Spleen (tissue), 11 donors: Measurements from ENCODE around the gene TLE1. TPM values are rescaled to one million over a fixed set of nuclear protein-coding genes. Genes with fewer than 3 reads are reported as not detected.
"Not testable (repeated sequence)": the region's sequence is repeated elsewhere in the genome, so short reads cannot be mapped to it uniquely, and the experiment has no call there.

Experiments
- DNase-seq: peaks from one replicate; pipeline ENCODE4 v3.0.0-alpha.2; 2020
- H3K27ac ChIP-seq, 8 donors: fragments of 200-600 bp; sonication (generic) in 7 of 8; 1 replicate in 4 of 8; 2 replicates in 4 of 8; pipeline versions ENCODE4 v1.5.0 to v1.8.0; 2016 to 2021; ENCODE audit warnings: inconsistent platforms in 4 of 8, mild to moderate bottlenecking in 4 of 8, moderate library complexity in 1 of 8
- H3K27me3 ChIP-seq, 7 donors: fragments of 200-600 bp; sonication (generic) in 6 of 7; replicated peaks in 1 of 7; 1 replicate in 4 of 7; 2 replicates in 3 of 7; pipeline versions ENCODE4 v1.5.0 to v1.8.0; 2016 to 2021; ENCODE audit warnings: inconsistent platforms in 3 of 7, mild to moderate bottlenecking in 1 of 7
- H3K36me3 ChIP-seq, 6 donors: fragments of 200-600 bp; sonication (generic) in 5 of 6; 1 replicate in 4 of 6; 2 replicates in 2 of 6; pipeline versions ENCODE4 v1.5.0 to v1.8.0; 2016 to 2021; ENCODE audit warnings: inconsistent platforms in 2 of 6
- H3K4me1 ChIP-seq, 6 donors: fragments of 200-600 bp; sonication (generic) in 5 of 6; 1 replicate in 3 of 6; 2 replicates in 3 of 6; pipeline versions ENCODE4 v1.5.0 to v1.8.0; 2016 to 2021; ENCODE audit warnings: inconsistent platforms in 3 of 6
- H3K4me3 ChIP-seq, 8 donors: fragments of 200-600 bp; sonication (generic) in 7 of 8; 1 replicate in 4 of 8; 2 replicates in 4 of 8; pipeline versions ENCODE4 v1.5.0 to v1.8.0; 2016 to 2021; ENCODE audit warnings: inconsistent platforms in 4 of 8, mild to moderate bottlenecking in 4 of 8, moderate library complexity in 2 of 8
- H3K9me3 ChIP-seq, 8 donors: fragments of 200-600 bp; sonication (generic) in 7 of 8; 1 replicate in 4 of 8; 2 replicates in 4 of 8; pipeline versions ENCODE4 v1.5.0 to v1.8.0; 2016 to 2021; ENCODE audit warnings: inconsistent platforms in 4 of 8
- CTCF ChIP-seq, 11 experiments: fragments of 200-600 bp in 7 of 11; fragments of 450-650 bp in 4 of 11; sonication (generic) in 4 of 11; IDR thresholded peaks in 8 of 11; conservative IDR thresholded peaks in 3 of 11; 1 replicate in 7 of 11; 2 replicates in 4 of 11; pipeline versions ENCODE4 v1.4.0 to v1.8.0; 2016 to 2021; ENCODE audit warnings: antibody characterized with exemption in 11 of 11, inconsistent platforms in 4 of 11, mild to moderate bottlenecking in 1 of 11
- POLR2A ChIP-seq, 3 donors: fragments of 450-650 bp; IDR thresholded peaks; one replicate each; pipeline ENCODE4 v1.5.1; 2017; ENCODE audit warnings: antibody characterized with exemption in 3 of 3, mild to moderate bottlenecking in 1 of 3
- POLR2AphosphoS5 ChIP-seq, 3 donors: sonication (generic); formaldehyde crosslinking; IDR thresholded peaks; one replicate each; pipeline ENCODE4 v1.5.1; 2017; ENCODE audit warnings: antibody characterized with exemption in 3 of 3
- WGBS, 5 donors: extraction: QIAGEN DNeasy Blood & Tissue Kit in 3 of 5; methylation state at CpG; one replicate each; pipeline versions ENCODE4 v1.1.5 to v1.1.7; 2013 to 2018; 5-methylcytosine and 5-hydroxymethylcytosine counted together
- intact Hi-C: fragments of 100-400 bp; cut with DNase I; formaldehyde crosslinking; loops from one replicate; pipeline ENCODE4 v1.15.0; 2023; ENCODE audit warnings: low total_unique reads
- polyA plus RNA-seq, 3 donors: library from polyadenylated mRNA; stranded (reverse); fragments of 200-250 nt; gene quantifications; one replicate each; pipeline ENCODE4 v1.2.1, GENCODE V29; 2013
- total RNA-seq, 7 donors: library from RNA; depleted of rRNA in 3 of 7; stranded (reverse); fragments of >200 nt in 3 of 7; fragmentation: NEBNext Ultra II Directional in 4 of 7; extraction: Animal tissue kit (Norgen Biotek cat#: 25700) in 4 of 7; gene quantifications; one replicate each; pipeline versions ENCODE4 v1.1.0 to v1.2.1, GENCODE V29; 2016 to 2021
- donor health status: healthy with polysubstance abuse.
- donor health status: DM: no; HTN: no; CAD: no; lungs with moderate emphysema.
- donor health status: DM: no; HTN: no; CAD: no.
- donor health status: Bipolar disorder and iron deficiency.
- donor health status: healthy.
- donor health status: DM: no; HTN: no; CAD: no.
- donor health status: DM: yes; HTN: yes; CAD: no.

The TLE1 gene
- total and polyA plus RNA-seq, 10 donors, result 34.7 to 110 (median 60.2) TPM

DNA sequence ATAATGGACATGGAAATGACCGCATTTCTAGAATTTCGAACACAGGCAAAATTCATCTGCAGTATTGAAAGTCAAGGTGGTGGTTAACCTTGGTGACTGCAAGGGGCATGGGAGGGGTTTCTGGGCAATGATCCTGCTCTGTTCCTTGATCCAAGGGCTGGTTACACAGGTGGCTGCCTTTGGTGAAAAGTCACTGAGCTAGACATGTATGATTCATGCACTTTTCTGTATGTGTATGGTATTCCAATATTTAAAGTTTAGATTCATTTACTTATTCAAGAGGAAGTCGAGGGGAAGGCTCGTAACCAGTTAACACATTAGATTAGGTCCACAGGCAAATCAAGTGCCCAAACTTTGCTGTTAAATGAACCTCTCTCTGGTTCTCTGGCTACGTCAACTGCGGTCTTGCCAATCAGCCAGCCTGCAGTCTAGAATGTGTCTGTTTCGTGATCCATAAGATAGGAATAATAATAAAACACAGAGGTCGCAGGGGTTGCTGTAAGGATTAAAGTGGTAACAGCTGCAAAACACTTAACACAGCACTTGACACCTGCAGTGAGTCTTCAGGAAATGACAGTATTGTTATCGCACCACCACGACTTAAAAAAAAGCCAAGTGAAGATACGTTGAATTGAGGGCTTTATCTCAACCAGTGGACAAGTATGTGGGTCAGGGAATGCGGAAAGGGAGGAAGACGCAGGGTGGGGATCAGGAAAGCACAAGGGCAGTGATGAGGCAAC is 92.5 kb downstream of the TLE1 start:
- Histone ChIP-seq H3K9me3 (peaks cover 0 to 4% (median 0%) of the 10 kb centered on the region in 8 donors), H3K27me3 (no peaks in the 10 kb centered on the region), H3K36me3 (peaks cover 0 to 41% (median 2%) of the 10 kb centered on the region in 6 donors), H3K4me1 (peaks cover 20 to 90% (median 63%) of the 10 kb centered on the region in 6 donors), H3K27ac (peak overlapping the region in 7 of 8 donors; percentile 52 to 80 (median 60)), H3K4me3 (no peak overlapping the region)
- 45 to 51% (median 45%) methylated on average over 13 of the region's 13 CpGs for WGBS, 5 donors
- intact Hi-C loops, result loop anchor here (10.0 kb wide), 2 partner anchors 72 to 88 kb away; partner anchors contain the start of gene TLE1
- DNase-seq, result no peak
- TF ChIP-seq CTCF (IDR thresholded peaks at IDR 0.05 in 8 of 11, conservative IDR thresholded peaks at IDR 0.05 in 3 of 11) (no peak), POLR2AphosphoS5 (IDR thresholded peaks at IDR 0.05) (peak in 1 of 3 donors; percentile 80)

DNA sequence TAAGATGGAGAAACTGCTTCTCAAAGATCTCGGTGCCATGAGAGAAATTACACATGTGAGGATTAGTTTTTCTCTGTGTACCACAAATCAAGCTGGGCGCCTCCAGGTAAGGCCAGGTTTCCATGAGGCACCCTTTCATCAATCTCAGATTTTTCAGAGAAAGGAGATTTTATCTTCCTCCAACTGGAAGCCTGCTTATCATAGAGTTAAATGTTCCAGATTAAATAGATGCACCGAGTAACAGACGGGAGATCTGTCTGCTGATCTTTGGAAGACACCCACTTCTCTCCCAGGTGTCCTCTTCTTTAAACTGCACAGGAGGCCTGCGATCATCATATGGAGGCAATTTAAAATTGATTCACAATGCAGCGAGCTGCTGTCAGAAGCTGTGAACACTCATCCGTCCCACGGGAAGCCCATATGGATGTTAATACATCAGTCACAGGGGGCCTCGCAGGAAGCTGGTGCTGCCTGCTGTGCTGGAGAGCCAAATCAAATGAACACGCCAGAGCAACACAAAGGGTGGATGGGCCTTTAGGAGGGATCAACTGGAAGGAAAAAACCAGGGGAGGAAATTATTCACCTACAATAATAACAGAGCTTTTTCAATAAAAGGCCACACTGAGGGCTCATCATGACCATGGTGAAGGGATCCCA is 93.3 kb downstream of the TLE1 start:
- Histone ChIP-seq H3K27me3 (no peaks in the 10 kb centered on the region), H3K4me1 (peaks cover 20 to 96% (median 65%) of the 10 kb centered on the region in 6 donors), H3K4me3 (no peak overlapping the region), H3K36me3 (peaks cover 0 to 45% (median 5%) of the 10 kb centered on the region in 6 donors), H3K27ac (peak overlapping the region in 5 of 8 donors; percentile 5 to 80 (median 62)), H3K9me3 (peaks cover 0 to 4% (median 0%) of the 10 kb centered on the region in 8 donors)
- 73 to 89% (median 87%) methylated on average over 10 of the region's 10 CpGs for WGBS, 5 donors
- intact Hi-C loops, result loop anchor here (10.0 kb wide), 2 partner anchors 71 to 89 kb away; partner anchors contain the start of gene TLE1
- TF ChIP-seq POLR2AphosphoS5 (IDR thresholded peaks at IDR 0.05) (no peak), POLR2A (IDR thresholded peaks at IDR 0.05) (no peak), CTCF (IDR thresholded peaks at IDR 0.05 in 8 of 11, conservative IDR thresholded peaks at IDR 0.05 in 3 of 11) (no peak)
- no peak for DNase-seq

- DNase-seq, result not testable (repeated sequence)
These were observed 94.1 kb downstream of the TLE1 start for GRCh38 chr9:81595293-81595692.

DNA sequence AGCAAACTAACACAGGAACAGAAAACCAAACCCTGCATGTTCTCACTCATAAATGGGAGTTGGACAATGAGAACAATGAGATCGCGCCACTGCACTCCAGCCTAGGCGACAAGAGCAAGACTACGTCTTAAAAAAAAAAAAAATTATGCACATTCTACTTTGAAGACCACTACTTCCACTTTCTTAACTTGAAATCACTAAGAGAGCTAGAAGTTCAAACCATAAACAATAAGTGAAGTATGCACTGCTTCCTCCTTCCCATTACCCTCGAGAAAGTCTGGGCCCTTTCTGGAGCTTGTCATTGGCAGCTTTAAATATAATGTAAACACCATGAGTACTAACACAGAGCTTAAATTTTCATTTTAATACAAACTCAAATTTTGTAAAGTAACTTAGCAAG is 94.9 kb downstream of the TLE1 start:
- TF ChIP-seq POLR2AphosphoS5 (IDR thresholded peaks at IDR 0.05) (no peak), POLR2A (IDR thresholded peaks at IDR 0.05) (no peak), CTCF (IDR thresholded peaks at IDR 0.05 in 8 of 11, conservative IDR thresholded peaks at IDR 0.05 in 3 of 11) (no peak)
- intact Hi-C loops, result loop anchor here (10.0 kb wide), 2 partner anchors 70 to 90 kb away; partner anchors contain the start of gene TLE1
- Histone ChIP-seq H3K4me1 (peaks cover 20 to 81% (median 58%) of the 10 kb centered on the region in 6 donors), H3K36me3 (peaks cover 0 to 56% (median 20%) of the 10 kb centered on the region in 6 donors), H3K4me3 (no peak overlapping the region), H3K27me3 (no peaks in the 10 kb centered on the region), H3K27ac (peak overlapping the region in 1 of 8 donors; percentile 30), H3K9me3 (peaks cover 0 to 4% (median 0%) of the 10 kb centered on the region in 8 donors)
- DNase-seq, result no peak
- 54 to 70% (median 59%) methylated on average over 5 of the region's 5 CpGs for WGBS, 5 donors

More at GRCh38 chr9:81595293-81595692, 94.1 kb downstream of the TLE1 start:
- not testable (repeated sequence) for H3K9me3 ChIP-seq, H3K27ac ChIP-seq, H3K27me3 ChIP-seq, H3K4me3 ChIP-seq
- Histone ChIP-seq H3K36me3 (peaks cover 0 to 47% (median 12%) of the 10 kb centered on the region in 6 donors), H3K4me1 (peaks cover 20 to 90% (median 65%) of the 10 kb centered on the region in 6 donors)
- intact Hi-C loops, result loop anchor here (10.0 kb wide), 2 partner anchors 70 to 90 kb away; partner anchors contain the start of gene TLE1
- WGBS, 5 donors, result 86 to 94% (median 93%) methylated on average over 10 of the region's 10 CpGs
